Muscle of back (tissue), 11 donors: Measurements from ENCODE around the gene TXNDC5. TPM values are rescaled to one million over a fixed set of nuclear protein-coding genes. Genes with fewer than 3 reads are reported as not detected.
"Not testable (repeated sequence)": the region's sequence is repeated elsewhere in the genome, so short reads cannot be mapped to it uniquely, and the experiment has no call there.

ENCODE experiments used
- DNase-seq, 3 donors: peaks; one replicate each; pipeline versions ENCODE4 v3.0.0 to v3.0.0-alpha.2; 2013
- polyA plus RNA-seq, 10 donors: library from polyadenylated mRNA; unstranded; fragments of 120-200 nt; gene quantifications; one replicate each; pipeline ENCODE4 v1.2.1, GENCODE V29; 2013; ENCODE audit not compliant: insufficient read length in 10 of 10

The TXNDC5 gene
- polyA plus RNA-seq, 10 donors, result 98.9 to 176 (median 123) TPM

DNA sequence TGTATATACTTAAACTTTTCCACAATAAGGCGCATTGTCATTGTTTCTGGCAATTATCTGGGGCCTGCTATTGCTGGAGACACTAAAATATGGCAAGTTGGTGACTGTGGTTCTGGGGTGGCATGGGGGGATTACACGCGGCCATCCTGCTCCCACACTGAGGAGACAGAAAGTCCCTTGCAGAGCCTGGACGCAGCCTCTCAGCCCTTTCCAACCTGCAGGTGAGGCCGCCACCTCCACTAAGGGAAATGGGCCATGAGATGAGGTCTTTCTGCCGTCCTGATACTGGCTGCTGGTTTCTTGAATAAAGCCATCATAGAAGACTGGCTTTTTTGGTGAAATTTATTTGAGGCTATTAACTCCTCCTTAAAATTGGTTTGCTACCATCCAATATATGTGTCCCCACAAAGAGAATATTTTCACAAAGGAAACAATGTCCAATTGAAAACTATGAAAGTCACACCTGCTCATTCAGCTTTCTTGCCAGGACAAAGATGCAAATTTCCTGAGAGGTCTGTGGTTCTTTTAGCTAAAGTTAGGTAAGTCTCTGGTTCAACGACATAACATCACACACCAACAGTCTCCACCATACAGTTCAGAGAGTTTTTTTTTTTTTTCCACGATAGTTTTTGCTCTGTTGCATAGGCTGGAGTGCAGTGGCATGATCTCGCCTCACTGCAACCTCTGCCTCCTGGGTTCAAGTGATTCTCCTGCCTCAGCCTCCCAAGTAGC is 13.0 kb downstream of the TXNDC5 start:
- DNase-seq, result no peak

DNA sequence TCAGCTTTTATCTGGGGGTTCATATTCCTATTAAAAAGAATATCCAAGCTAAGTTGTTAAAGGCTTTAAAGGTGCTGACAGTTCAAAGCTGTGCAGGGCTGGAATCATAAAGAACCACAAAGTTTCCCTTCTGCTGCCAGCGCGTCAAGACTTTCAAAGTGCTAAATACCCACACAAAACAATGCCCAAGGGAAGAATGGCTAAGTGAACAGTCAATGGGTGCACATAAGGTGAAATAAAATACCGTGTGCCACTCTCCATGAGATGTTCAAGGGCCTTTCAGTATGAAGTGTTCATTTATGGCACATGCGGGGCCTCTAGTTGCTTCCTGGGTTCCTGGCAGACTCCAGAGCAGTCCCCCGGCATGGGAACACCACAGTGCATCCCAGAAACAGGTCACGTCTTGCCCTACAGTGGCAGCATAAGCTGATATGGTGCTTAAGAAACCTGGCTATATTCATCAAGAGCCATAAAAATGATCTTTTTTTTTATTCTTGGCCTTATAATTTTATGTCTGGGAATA is 14.1 kb downstream of the TXNDC5 start:
- no peak for DNase-seq

DNA sequence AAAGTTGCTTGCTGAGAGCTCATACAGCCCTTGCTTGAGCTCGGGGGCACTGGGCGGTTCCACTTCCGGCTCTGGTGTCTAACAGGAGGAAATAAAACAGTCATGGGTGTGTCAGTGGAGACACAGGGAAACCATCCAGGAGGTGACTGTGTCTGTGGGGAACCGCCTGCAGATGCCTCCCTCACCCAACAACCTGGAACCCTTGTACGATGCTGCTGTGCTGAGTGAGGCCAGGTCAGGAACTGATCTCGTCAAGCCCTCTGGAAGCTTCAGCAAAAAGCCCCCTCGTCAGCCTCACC is 15.5 kb downstream of the TXNDC5 start:
- no peak for DNase-seq

DNA sequence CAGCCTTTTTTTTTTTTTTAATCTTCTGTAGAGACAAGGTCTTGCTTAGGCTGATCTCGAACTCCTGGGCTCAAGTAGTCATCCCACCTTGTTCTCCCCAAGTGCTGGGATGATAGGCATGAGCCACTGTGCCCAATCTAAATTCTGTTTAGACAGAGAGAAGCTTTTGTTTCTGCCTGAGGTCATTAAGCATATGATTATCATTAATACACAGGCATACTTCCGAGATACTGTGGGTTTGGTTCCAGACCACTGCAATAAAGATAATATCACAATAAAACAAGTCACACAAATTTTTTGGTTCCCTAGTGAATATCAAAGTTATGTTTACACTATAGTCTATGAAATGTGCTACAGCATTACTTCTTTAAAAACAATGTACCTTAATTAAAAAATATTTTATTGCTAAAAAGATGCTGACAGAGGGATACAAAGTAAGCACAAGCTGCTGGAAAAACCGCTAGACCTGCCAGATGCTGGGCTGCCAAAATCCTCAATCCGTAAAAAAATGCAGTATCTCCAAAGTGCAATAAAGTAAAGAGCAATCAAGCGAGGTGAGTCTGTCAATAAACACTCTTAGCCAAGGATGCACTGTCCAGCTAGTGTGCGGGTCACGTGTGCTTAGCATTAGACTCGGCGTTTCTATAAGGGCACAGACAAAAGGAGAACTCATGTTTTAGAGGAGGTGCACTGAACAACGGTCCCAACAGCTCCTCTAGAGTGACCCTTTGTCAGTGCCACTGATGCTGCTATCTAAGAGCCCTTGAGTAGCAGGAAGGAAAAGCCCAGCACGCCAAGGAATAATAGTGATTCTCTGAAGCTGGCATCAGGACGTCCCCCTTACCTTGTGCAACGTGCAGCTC is 16.1 kb downstream of the TXNDC5 start:
- DNase-seq, result peak in 1 of 3 donors; percentile 16

DNA sequence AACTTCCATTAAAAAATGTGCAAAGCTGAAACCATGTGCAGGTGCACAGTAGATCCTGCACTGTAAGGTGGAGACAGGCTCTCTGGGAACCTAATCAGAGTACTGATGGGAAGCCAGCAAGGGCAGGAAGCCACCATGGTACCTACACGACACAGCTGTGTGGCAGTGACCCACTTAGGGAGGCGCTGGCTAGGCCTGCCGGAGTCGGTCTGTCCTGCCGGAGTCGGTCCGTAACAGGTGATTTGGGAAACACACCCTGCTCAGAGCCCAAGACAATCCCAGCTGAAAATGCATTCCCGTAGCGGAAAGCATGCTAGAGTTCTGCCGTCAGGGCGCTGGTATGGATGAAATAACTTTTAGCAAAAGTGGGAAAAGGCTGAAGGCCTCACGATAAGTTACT is 17.2 kb downstream of the TXNDC5 start:
- DNase-seq, result no peak

DNA sequence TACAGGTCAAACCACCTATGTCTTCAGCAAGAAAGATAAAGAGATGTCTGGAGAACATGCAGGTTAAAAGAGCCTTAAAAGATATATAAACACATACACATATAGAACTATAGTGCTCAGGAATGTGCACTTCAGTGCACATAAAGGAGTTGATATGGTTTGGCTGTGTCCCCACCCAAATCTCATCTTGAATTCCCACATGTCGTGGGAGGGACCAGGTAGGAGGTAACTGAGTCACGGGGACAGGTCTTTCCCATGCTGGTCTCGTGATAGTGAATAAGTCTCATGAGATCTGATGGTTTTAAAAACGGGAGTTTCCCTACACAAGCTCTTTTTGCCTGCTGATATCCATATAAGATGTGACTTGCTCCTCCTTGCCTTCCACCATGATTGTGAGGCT is 18.2 kb downstream of the TXNDC5 start:
- not testable (repeated sequence) for DNase-seq

DNA sequence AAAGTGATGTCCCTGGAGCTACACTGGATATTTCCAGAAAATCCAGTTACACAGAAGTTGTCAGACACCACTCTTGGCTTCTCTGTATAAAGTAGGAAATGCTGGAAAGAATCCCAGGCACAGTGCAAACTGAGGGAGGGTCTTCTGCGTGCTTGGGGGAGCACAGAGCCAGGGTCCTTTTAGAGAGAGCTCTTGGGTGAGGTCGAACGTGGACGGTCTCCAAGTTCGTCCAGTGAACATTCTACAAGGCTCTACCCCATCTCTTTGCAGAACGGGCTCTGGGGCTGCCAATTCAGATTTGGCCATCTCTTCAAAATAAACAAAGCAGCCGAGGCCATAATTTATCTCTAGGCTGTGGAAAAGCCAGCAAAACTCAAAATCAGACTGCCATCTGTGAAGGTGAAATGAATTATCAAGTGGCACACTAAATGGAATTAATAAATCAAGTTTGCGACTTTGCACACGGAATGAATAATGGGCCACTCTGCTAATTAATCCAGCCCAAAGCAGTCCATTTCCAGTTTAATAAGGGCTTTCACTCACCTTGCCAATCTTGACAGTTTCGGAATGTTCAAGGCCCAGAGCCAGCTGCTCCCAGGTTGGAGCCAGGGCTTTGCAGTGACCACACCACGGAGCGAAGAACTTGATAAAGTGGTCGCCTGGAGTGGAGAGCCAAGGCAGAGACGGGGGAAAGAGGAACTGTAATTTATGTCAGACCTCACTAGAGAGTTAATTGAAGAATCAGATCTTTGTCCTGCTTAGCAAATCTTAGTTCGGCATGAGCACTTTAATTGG is 19.3 kb downstream of the TXNDC5 start:
- no peak for DNase-seq

DNA sequence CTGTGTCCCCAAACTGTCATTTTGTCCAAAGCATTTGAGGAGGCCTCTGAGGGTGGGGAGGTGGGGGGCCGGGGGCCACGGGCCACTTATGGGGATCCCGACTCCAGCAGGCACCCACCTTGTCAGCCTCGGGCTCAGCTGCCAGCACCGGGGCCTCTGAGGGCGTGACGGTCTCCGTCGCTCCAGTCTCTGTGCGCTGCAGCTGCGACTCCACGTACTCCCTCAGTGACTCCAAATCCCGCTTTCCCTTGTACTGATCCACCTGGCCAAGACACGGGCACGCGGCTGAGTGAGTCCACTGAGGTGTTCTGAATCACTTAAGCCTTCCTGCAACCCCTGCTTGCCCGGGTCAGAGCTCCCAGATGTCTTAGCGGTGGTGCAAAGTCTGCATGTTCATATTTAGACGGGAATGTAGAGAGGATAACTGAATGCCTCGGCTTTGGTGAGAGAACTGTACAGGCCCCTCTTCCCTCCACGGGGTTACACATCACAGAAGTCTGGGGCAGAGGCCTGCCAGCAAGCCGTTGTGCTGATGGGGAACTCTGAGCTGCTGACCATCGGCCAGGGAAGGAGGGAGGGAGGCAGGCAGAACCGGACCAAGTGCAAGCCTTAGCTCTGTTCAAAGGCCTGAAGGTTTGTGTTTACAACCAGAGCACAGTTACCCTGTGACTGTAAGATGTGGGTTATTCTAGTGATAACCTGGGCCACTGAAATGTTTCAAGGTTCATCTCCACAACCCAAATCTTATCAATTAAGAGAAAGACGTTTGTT is 21.8 kb downstream of the TXNDC5 start:
- no peak for DNase-seq

DNA sequence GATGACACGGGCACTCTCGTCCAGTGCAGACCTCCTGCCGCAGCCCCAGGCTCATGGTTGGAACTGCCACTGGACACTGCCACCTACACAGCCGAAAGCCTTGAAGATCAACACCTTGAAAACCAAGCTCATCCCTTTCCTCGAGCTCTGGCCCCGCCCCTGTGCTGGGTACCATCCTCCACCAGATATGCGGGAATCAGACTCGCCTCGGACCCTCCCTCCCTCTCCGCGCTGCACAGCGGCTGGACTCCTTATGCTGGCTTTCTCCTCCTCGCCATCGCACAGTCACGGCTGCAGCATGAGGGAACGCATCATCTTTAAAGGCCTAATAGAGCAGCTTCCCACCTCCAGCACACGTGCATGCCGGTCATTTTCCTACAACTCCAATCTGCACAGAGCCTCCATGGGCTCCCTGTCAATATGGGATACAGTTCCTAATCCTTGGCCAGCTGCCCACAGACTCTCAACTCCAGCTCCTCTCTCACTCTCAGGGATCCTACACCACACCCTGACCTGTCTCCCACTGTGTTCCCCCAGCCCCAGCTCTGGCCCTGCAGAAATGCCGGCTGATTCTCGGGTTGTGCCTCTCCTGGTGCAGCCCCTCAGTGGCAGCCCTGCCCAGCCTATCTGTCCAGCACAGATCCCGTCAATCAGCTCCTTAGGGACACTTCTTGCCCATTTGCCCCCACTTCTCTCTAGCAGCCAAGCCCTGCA is 23.2 kb downstream of the TXNDC5 start:
- no peak for DNase-seq

DNA sequence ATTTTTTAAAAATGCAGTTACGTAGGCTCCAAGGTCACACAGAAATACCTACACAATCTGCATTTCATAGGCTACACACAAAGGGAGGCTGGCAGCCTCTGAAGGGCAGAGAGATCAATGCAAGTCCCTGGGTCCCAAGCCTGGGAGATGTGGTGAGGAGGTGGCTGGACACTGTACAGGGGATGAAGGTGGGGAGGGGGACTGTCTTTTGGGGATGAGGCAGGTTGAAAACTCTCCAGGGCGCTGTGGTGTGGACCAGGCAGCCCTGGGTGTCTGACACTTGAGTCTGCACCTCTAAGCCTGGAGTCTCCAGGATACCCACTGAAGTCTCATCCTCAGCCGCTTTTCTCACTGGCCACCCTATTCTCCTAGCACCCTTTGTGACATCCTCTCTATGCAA is 24.5 kb downstream of the TXNDC5 start:
- DNase-seq, result no peak

DNA sequence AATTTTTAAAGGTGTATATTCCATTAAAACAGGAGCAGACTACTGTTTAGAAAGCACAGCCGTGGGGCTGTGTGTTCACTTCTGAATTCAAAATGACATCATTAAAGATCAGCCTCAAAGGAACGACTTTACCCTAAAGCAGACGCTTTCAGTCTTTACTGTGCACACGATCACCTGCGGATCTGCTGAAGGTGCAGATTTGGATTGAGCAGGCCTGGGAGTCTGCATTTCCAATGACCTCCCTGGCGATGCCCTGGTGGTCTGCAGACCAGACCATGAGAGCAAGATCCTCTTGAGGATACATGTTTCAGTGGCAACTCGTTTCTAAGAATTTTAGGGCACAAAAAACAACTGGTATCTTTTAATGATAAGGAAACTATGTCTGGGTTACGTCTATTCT is 27.2 kb downstream of the TXNDC5 start:
- DNase-seq, result no peak

DNA sequence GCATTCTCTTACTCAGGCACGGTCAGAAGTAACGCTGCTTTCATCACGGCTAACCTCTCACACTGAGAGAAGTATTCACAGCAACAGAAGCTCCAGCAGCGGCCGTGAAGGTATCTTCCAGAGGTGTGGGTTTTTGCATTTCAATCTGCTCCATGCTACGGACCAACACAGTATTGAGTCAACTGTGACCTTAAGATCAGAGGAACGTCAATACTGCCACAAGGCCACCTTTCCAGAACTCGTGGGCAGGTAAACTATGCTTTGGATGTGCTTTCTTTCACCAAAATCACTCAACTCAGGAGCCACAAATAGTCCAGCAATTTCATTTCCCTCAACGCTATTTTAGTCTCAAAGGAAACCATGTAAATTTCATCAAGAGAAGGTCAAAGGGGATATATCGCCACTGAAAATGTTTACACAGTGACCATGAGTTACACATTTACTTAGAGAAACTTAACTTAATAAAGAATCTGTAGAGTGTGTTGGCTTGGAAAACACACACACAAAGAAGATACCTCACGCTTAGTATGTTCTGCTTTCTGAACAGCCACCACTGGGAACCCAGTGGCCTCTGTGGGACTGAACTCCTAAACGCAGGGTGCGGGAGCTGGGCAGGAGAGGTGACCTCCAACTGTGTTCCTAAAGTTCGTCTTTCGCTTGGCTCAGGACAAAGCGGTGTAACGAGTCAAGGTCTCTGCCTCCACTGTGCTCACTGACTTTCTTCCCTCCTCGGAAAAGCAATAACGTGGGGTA is 27.9 kb downstream of the TXNDC5 start:
- DNase-seq, result no peak

DNA sequence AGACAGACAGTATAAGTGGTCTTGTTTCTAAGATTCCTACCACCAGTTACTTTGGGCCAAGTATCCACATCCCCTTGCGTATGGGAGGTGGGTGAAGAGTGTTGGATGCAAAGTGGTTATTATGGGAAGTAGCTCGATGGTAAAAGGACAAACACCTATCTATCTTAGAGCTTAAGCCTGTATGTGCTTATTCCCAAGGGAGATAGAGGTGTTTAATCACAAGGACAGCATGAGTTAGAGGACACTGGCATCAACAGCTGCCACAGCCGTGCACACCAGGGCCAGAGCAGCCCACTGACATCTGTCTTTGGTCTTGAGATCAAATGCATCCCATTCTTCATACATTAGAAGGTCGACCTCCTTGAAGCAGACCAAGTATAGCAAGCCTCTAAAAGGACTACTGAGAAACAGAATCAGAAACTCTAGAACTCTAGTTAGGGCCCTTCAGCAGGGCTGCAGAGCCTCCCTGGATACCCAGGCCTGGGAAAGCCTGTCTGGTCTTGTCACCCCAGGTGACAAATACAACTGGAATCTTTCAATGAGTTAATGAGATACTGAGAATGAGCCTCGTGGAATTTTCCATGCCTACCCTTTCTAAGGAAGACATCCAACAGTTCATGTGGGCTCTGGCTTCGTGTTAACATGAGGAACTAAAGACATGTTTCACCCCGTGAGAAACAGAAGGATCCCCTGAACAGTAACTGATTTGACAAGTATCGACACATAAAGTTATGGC is 28.7 kb downstream of the TXNDC5 start:
- DNase-seq, result no peak

DNA sequence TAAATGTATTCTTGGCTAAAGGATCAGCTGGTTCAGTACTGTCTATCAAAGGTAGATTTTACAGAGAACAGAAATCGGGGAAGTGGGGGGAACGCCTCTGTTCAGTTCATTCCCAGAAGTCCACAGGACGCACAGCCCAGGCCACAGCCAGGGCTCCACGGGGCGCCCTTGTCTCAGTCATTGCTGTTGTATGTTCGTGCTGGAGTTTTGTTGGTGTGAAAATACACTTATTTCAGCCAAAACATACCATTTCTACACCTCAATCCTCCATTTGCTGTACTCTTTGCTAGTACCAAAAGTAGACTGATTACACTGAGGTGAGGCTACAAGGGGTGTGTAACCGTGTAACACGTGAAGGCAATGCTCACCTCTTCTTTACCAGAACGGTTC is 29.9 kb downstream of the TXNDC5 start:
- DNase-seq, result no peak

DNA sequence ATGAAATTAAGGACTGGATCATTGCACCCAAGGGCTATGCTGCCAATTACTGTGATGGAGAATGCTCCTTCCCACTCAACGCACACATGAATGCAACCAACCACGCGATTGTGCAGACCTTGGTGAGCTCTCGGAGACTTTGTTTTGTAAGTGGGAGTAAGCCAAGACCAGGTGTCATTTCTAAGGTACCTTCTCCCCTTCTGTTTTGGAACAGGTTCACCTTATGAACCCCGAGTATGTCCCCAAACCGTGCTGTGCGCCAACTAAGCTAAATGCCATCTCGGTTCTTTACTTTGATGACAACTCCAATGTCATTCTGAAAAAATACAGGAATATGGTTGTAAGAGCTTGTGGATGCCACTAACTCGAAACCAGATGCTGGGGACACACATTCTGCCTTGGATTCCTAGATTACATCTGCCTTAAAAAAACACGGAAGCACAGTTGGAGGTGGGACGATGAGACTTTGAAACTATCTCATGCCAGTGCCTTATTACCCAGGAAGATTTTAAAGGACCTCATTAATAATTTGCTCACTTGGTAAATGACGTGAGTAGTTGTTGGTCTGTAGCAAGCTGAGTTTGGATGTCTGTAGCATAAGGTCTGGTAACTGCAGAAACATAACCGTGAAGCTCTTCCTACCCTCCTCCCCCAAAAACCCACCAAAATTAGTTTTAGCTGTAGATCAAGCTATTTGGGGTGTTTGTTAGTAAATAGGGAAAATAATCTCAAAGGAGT is 30.4 kb downstream of the TXNDC5 start:
- DNase-seq, result no peak

DNA sequence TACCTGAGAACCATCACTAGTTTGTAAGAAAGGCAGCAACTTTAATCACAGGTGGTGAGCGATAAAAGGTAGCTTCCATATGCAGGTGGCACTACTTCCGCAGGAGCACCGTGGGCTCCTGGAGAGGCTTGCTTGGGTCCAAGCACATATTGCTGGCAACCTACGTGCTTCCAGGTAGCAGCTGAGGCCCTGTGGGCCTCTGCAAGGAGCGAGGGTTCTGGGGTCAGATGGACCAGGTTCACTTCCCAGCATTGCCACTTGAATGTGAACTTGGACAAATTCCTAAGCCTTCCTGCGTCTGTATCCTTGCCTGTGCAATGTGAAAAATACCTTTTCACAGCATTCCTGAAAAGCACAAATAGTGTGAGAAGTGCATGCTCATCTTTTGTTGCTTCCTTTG is 31.0 kb downstream of the TXNDC5 start:
- DNase-seq, result no peak

DNA sequence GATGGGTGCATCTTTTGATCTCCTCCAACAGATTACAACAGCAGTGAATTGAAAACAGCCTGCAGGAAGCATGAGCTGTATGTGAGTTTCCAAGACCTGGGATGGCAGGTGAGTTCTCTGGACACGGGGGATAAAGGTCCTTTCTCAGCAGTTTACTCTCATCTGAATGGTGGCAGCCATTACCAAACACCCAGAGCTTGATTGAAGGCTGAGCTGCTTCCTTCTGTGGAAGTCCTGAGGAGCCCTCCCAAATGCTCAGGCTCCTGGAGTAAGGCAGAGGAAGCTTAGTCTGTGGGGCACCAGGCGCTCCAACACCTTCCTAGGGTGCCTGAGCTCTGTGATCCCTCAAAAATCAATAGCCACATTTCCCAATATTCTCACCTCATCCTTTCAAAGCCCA is 31.5 kb downstream of the TXNDC5 start:
- no peak for DNase-seq

DNA sequence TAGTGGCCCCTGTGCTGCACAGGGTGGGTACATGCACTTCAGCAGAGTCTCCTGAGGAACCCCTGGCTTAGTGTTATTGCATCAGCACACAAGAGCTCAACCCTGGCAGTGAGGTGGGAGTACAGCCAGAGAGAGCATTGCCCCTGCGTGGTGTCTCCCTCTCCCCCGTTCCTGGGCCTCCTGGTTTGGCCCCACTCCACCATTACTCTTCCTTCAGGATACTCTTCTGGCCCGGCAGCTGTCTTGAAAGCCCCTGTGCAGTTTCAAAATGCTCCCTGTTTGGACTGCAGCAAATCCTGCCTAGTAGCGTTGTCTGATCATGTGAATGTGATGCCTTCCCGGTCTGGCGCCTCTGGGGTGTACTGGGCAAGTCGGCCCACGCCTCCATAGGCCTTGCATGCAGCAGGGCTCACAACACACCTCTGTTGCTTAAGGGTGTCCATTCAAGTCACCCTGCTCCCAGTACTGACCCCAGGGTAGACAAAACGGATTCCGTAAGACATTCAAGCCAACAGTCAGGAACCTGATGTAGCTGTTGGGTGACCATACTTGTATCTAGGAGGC is 32.1 kb downstream of the TXNDC5 start:
- peak in 1 of 3 donors; percentile 13 for DNase-seq
